Measurements from ENCODE around the gene AMTN. TPM values are rescaled to one million over a fixed set of nuclear protein-coding genes. Genes with fewer than 3 reads are reported as not detected.
"Not testable (repeated sequence)": the region's sequence is repeated elsewhere in the genome, so short reads cannot be mapped to it uniquely, and the experiment has no call there.

AMTN gene
- total and polyA plus RNA-seq, 12 donors: not detected

DNA sequence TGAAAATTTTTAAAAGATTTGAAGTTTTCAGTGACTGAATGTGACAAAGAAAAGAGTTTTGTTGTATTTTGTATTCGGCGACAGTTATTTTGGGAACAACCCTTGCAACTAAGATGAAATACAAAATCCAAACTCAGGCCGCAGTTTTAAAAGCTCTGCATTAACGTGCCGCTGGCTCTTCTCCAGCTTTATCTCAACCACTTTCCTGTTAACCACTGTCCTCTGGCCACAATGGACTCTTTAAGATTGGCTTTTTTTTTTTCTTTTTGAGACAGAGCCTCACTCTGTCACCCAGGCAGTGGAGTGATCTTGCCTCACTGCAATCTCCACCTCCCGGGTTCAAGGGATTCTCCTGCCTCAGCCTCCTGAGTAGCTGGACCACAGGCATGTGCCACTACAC, 22.1 kb upstream of the AMTN start:
- DNase-seq: no peak
- Histone ChIP-seq H3K9me3 (no peaks in the 10 kb centered on the region), H3K4me3 (no peak overlapping the region), H3K4me1 (no peaks in the 10 kb centered on the region), H3K27ac (no peak overlapping the region), H3K36me3 (no peaks in the 10 kb centered on the region), H3K27me3 (peaks cover 0 to 4% (median 0%) of the 10 kb centered on the region in 7 donors)
- WGBS, 2 donors: 54 to 73% methylated on average over 6 of the region's 6 CpGs
- TF ChIP-seq, protein P1, sequence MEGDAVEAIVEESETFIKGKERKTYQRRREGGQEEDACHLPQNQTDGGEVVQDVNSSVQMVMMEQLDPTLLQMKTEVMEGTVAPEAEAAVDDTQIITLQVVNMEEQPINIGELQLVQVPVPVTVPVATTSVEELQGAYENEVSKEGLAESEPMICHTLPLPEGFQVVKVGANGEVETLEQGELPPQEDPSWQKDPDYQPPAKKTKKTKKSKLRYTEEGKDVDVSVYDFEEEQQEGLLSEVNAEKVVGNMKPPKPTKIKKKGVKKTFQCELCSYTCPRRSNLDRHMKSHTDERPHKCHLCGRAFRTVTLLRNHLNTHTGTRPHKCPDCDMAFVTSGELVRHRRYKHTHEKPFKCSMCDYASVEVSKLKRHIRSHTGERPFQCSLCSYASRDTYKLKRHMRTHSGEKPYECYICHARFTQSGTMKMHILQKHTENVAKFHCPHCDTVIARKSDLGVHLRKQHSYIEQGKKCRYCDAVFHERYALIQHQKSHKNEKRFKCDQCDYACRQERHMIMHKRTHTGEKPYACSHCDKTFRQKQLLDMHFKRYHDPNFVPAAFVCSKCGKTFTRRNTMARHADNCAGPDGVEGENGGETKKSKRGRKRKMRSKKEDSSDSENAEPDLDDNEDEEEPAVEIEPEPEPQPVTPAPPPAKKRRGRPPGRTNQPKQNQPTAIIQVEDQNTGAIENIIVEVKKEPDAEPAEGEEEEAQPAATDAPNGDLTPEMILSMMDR (IDR thresholded peaks at IDR 0.05): no peak
- intact Hi-C loops (cut with DNase I): no loop called here
- no peak for ATAC-seq

DNA sequence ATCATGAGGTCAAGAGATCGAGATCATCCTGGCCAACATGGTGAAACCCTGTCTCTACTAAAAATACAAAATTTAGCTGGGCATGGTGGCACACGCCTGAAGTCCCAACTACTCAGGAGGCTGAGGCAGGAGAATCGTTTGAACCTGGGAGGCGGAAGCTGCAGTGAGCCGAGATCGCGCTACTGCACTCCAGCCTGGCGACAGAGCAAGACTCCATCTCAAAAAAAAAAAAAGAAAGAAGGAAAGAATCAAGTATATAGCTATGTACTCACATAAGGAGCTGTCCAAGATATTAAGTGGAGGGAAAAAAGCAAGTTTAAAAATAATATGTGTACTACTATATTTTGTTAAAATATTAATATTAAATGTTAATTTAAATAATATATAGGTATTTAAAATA, 16.5 kb upstream of the AMTN start:
- not testable (repeated sequence) for H3K9me3 ChIP-seq, H3K36me3 ChIP-seq, DNase-seq, ATAC-seq, H3K4me1 ChIP-seq, H3K27ac ChIP-seq, H3K4me3 ChIP-seq
- peaks cover 0 to 11% (median 0%) of the 10 kb centered on the region in 7 donors for H3K27me3 ChIP-seq
- WGBS, 2 donors: 71 to 82% methylated on average over 8 of the region's 8 CpGs
- intact Hi-C loops (cut with DNase I): loop anchor here in 2 of 10 donors (5.0 to 10.0 kb wide), 3 partner anchors 625 to 817 kb away; no protein-coding TSS in a partner anchor

DNA sequence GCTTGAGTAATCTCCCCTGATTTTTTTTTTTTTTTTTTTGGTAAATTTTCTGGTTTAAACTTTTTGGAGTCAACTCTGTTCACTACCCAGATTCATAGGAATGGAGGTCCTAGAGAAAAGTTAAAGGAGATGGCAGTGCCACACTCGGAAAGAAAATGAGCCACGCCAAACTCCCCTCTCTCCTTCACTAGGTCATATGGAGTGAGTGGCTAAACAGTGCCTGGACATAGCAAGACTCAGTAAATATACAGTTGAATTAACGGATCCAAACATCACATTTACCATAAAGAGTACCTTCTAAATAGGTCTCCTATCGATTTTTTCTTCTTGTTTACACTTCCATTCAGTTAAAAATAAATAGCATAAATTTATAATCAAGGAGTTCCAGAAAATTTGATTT, 13.6 kb upstream of the AMTN start:
- H3K27me3 ChIP-seq: peaks cover 0 to 20% (median 0%) of the 10 kb centered on the region in 7 donors
- H3K9me3 ChIP-seq: no peaks in the 10 kb centered on the region
- no peak for DNase-seq
- ATAC-seq: no peak
- H3K4me3 ChIP-seq: no peak overlapping the region
- TF ChIP-seq, protein P1 (IDR thresholded peaks at IDR 0.05): no peak
- intact Hi-C loops (cut with DNase I): loop anchor here in 2 of 10 donors (5.0 to 10.0 kb wide), 3 partner anchors 627 to 820 kb away; no protein-coding TSS in a partner anchor
- no peaks in the 10 kb centered on the region for H3K4me1 ChIP-seq
- H3K36me3 ChIP-seq: no peaks in the 10 kb centered on the region
- 42 to 47% methylated on average over 4 of the region's 4 CpGs for WGBS, 2 donors
- no peak overlapping the region for H3K27ac ChIP-seq

DNA sequence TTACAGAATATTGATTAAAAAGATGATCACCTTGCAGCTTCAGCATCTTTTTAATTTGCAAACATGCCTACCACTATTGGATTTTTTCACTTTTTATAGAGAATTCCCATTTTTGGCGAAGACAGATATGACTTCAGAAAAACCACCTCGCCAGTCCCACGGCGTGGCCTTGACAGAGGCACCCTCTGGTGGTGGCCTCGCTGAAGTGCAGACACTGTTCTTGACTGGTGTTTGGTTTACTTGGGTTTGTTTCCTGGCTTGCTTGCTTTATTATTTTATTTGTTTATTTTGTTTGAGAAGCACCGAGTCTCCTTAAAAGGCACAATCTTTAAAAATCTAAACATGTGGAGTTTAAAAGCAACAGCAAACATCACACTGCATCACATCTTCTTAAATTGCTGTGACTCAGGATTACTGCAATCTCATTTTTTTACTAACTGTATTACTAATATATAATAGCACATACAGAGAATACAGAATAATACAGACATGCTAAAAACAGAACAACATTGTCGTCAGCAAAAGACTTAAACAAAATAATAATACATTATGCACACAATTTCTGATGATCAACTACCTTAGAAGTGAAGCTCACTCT, 13.1 kb upstream of the AMTN start:
- Histone ChIP-seq H3K27ac (no peak overlapping the region), H3K27me3 (peaks cover 0 to 20% (median 0%) of the 10 kb centered on the region in 7 donors), H3K9me3 (no peaks in the 10 kb centered on the region), H3K4me1 (no peaks in the 10 kb centered on the region), H3K4me3 (no peak overlapping the region), H3K36me3 (no peaks in the 10 kb centered on the region)
- intact Hi-C loops (cut with DNase I): loop anchor here in 2 of 10 donors (10.0 kb wide), 2 partner anchors 810 to 820 kb away; no protein-coding TSS in a partner anchor
- no peak for ATAC-seq
- TF ChIP-seq, protein P1 (IDR thresholded peaks at IDR 0.05): peak; percentile 33 to 94 (median 73)
- DNase-seq: peak; percentile 5 to 25
- WGBS, 2 donors: 4 to 7% methylated on average over 7 of the region's 7 CpGs

DNA sequence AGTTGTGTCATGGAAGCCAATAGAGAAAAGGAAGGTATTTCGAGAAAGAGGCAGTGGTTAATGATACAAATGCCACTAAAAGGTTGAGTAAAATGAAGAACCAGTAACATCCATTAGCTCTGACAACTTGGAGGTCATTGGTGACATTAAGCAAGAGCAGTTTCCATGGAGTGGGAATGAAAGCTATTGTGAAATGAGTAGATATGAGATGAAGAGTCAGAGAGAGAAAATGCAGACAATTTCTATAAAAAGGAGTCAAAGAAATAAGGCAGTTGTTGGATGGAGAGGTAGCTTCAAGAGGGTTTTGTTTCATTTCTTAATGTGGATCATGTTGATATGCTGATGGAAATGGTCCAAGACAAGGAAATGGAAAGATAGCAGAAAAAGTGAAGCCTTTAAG, 9.6 kb upstream of the AMTN start:
- TF ChIP-seq, protein P1 (IDR thresholded peaks at IDR 0.05): no peak
- H3K9me3 ChIP-seq: no peaks in the 10 kb centered on the region
- DNase-seq: no peak
- 47% methylated on average over 1 of the region's 1 CpG for WGBS, 2 donors
- H3K27ac ChIP-seq: no peak overlapping the region
- no peak overlapping the region for H3K4me3 ChIP-seq
- intact Hi-C loops (cut with DNase I): loop anchor here in 2 of 10 donors (10.0 kb wide), 2 partner anchors 814 to 824 kb away; no protein-coding TSS in a partner anchor
- no peaks in the 10 kb centered on the region for H3K36me3 ChIP-seq
- peaks cover 0 to 20% (median 0%) of the 10 kb centered on the region in 7 donors for H3K27me3 ChIP-seq
- H3K4me1 ChIP-seq: no peaks in the 10 kb centered on the region
- ATAC-seq: no peak
